ENCODE measurements around the gene LAMB4.

Gene LAMB4

GRCh38 chr7:108030516-108030915 lies 99.6 kb downstream of the LAMB4 start:
- no peak for DNase-seq
- H3K27ac ChIP-seq (ENCODE audit: low read length), result no peak overlapping the region
- no peaks in the 10 kb centered on the region for H3K27me3 ChIP-seq (replicated peaks; ENCODE audit: insufficient read depth, low read length)
- H3K9ac ChIP-seq (ENCODE audit: low read length), result no peak overlapping the region
- no peaks in the 10 kb centered on the region for H3K36me3 ChIP-seq (replicated peaks; ENCODE audit: insufficient read depth, low read length)
- H4K20me1 ChIP-seq (ENCODE audit: insufficient read depth, low read length), result no peaks in the 10 kb centered on the region
- no peaks in the 10 kb centered on the region for H3K9me3 ChIP-seq (replicated peaks; ENCODE audit: insufficient read depth, low read length)
- H2AFZ ChIP-seq (ENCODE audit: low read length), result no peak overlapping the region
- H3K4me3 ChIP-seq (ENCODE audit: low read length), result no peak overlapping the region
- TF ChIP-seq CTCF (IDR thresholded peaks at IDR 0.05; ENCODE audit: low read length), result no peak
- no peak for TF ChIP-seq EZH2phosphoT487 (IDR thresholded peaks at IDR 0.05; ENCODE audit: low read length)
- TF ChIP-seq EZH2 (optimal IDR thresholded peaks at IDR 0.05; ENCODE audit: low read depth, low read length), result no peak
- H3F3A ChIP-seq (ENCODE audit: insufficient read depth, low read length), result no peaks in the 10 kb centered on the region
- H3K4me1 ChIP-seq (ENCODE audit: low read length), result no peaks in the 10 kb centered on the region
- no peaks in the 10 kb centered on the region for H3K79me2 ChIP-seq (ENCODE audit: low read length)
- H3K9me2 ChIP-seq (replicated peaks; ENCODE audit: insufficient read depth, low read length), result no peaks in the 10 kb centered on the region
- H3K4me2 ChIP-seq (ENCODE audit: low read depth, low read length), result no peak overlapping the region

GRCh38 chr7:108029034-108029433 lies 101.1 kb downstream of the LAMB4 start:
- H3K27ac ChIP-seq (ENCODE audit: low read length), result no peak overlapping the region

GRCh38 chr7:108028111-108028510 lies 102.0 kb downstream of the LAMB4 start:
- H2AFZ ChIP-seq (ENCODE audit: low read length), result no peak overlapping the region
- no peak overlapping the region for H3K9ac ChIP-seq (ENCODE audit: low read length)
- no peak overlapping the region for H3K4me2 ChIP-seq (ENCODE audit: low read depth, low read length)
- no peaks in the 10 kb centered on the region for H3K79me2 ChIP-seq (ENCODE audit: low read length)
- H3K27ac ChIP-seq (ENCODE audit: low read length), result no peak overlapping the region
- H3K4me3 ChIP-seq (ENCODE audit: low read length), result no peak overlapping the region
- H3K27me3 ChIP-seq (replicated peaks; ENCODE audit: insufficient read depth, low read length), result no peaks in the 10 kb centered on the region
- no peaks in the 10 kb centered on the region for H3K9me3 ChIP-seq (replicated peaks; ENCODE audit: insufficient read depth, low read length)
- H3K9me2 ChIP-seq (replicated peaks; ENCODE audit: insufficient read depth, low read length), result no peaks in the 10 kb centered on the region
- DNase-seq, result no peak
- TF ChIP-seq EZH2phosphoT487 (IDR thresholded peaks at IDR 0.05; ENCODE audit: low read length), result no peak
- no peak for TF ChIP-seq EZH2 (optimal IDR thresholded peaks at IDR 0.05; ENCODE audit: low read depth, low read length)
- no peak for TF ChIP-seq CTCF (IDR thresholded peaks at IDR 0.05; ENCODE audit: low read length)
- H4K20me1 ChIP-seq (ENCODE audit: insufficient read depth, low read length), result no peaks in the 10 kb centered on the region
- no peaks in the 10 kb centered on the region for H3F3A ChIP-seq (ENCODE audit: insufficient read depth, low read length)
- H3K36me3 ChIP-seq (replicated peaks; ENCODE audit: insufficient read depth, low read length), result no peaks in the 10 kb centered on the region
- no peaks in the 10 kb centered on the region for H3K4me1 ChIP-seq (ENCODE audit: low read length)

More at GRCh38 chr7:108029034-108029433, 101.1 kb downstream of the LAMB4 start:
- TF ChIP-seq EZH2 (optimal IDR thresholded peaks at IDR 0.05; ENCODE audit: low read depth, low read length) (no peak), EZH2phosphoT487 (IDR thresholded peaks at IDR 0.05; ENCODE audit: low read length) (no peak), CTCF (IDR thresholded peaks at IDR 0.05; ENCODE audit: low read length) (no peak)
- no peaks in the 10 kb centered on the region for H3F3A ChIP-seq (ENCODE audit: insufficient read depth, low read length)
- no peak overlapping the region for H3K9ac ChIP-seq (ENCODE audit: low read length)
- no peak overlapping the region for H3K4me2 ChIP-seq (ENCODE audit: low read depth, low read length)
- H3K4me1 ChIP-seq (ENCODE audit: low read length), result no peaks in the 10 kb centered on the region
- no peaks in the 10 kb centered on the region for H3K9me3 ChIP-seq (replicated peaks; ENCODE audit: insufficient read depth, low read length)
- H3K27me3 ChIP-seq (replicated peaks; ENCODE audit: insufficient read depth, low read length), result no peaks in the 10 kb centered on the region
- no peaks in the 10 kb centered on the region for H3K79me2 ChIP-seq (ENCODE audit: low read length)
- H3K36me3 ChIP-seq (replicated peaks; ENCODE audit: insufficient read depth, low read length), result no peaks in the 10 kb centered on the region
- H3K4me3 ChIP-seq (ENCODE audit: low read length), result no peak overlapping the region
- DNase-seq, result no peak
- H3K9me2 ChIP-seq (replicated peaks; ENCODE audit: insufficient read depth, low read length), result no peaks in the 10 kb centered on the region
- H4K20me1 ChIP-seq (ENCODE audit: insufficient read depth, low read length), result no peaks in the 10 kb centered on the region
- no peak overlapping the region for H2AFZ ChIP-seq (ENCODE audit: low read length)
